Stimulated activated CD8-positive, alpha-beta memory T cell treated with anti-CD3 and anti-CD28 coated beads, Interleukin-15, amount 100 ng/mL, for 48 hours (primary cell): ENCODE data around the gene RSPH9.

Experiments
- DNase-seq, 2 donors: peaks; one replicate each; pipeline ENCODE4 v3.0.0-alpha.2; 2020; ENCODE audit warnings: low read depth in 2 of 2

RSPH9 gene

DNA sequence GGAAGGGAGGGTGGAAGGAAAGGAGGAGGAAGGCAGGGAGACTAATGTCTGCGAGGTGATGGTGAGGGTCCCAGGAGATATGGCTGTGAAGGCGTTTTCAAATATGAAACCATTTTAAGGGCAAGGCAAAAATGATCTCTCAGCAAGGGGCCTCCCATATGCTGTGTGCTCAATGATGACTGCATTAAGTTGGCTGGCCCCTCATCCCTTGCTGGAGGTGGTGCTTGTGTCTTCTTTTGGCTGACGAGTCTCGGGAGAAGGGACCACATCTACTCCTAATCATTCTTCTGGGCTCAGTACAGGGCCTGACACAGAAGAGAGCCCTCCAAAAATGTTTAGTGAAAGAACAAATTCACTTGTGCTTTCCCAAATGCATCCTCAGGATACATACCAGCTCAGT lies 65.7 kb downstream of the RSPH9 start:
- no peak for DNase-seq

- no peak for DNase-seq
These were observed 67.7 kb downstream of the RSPH9 start for GRCh38 chr6:43712579-43712978.

- no peak for DNase-seq
These were observed 68.9 kb downstream of the RSPH9 start for GRCh38 chr6:43713643-43714310.

GRCh38 chr6:43714311-43715055 lies 69.6 kb downstream of the RSPH9 start:
- DNase-seq = no peak

- no peak for DNase-seq
These were observed 70.4 kb downstream of the RSPH9 start for GRCh38 chr6:43715056-43715788.

DNA sequence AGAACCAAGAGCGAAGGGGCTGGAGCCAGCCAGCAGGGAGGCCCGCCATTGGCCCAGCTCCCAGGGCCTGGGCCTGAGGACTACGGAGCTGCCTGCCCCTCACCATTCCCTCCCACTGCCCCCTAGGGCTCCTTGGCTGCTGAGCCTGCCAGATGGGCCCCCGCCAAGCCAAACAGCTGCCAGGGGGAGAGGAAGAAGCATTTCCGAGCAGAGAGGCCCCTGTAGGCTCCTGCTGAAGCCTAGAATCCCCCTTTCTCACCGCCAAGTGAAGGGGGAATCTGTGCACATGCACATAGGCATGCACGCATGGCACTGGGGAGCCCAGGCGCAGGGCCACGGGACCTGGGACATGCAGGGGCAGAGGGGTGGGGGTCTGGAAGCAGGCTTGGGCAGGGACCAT lies 71.3 kb downstream of the RSPH9 start:
- no peak for DNase-seq

- DNase-seq = no peak
These were observed 72.6 kb downstream of the RSPH9 start for GRCh38 chr6:43717389-43717788.

- no peak for DNase-seq
These were observed 73.0 kb downstream of the RSPH9 start for GRCh38 chr6:43717822-43718221.

- DNase-seq = no peak
These were observed 73.7 kb downstream of the RSPH9 start for GRCh38 chr6:43718387-43719105.

DNA sequence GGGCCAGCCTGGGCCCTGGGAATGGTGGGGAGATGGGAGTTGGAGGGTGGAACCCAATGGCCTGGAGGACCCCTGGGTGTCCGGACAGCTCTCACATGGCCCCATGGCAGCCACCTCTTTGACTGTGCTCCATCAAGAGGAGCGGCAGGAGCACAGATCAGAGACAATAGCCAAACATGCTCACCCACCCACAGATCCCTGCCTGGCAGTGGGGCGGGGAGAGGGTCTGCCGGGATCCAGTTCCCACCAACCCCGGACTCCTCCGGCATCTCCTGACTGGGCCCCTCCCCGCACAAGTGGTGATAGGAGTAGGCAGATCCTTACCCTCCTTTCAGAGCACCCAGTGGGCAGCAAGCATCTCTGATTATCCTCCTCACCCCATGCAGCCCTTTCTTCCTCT lies 74.7 kb downstream of the RSPH9 start:
- no peak for DNase-seq

DNA sequence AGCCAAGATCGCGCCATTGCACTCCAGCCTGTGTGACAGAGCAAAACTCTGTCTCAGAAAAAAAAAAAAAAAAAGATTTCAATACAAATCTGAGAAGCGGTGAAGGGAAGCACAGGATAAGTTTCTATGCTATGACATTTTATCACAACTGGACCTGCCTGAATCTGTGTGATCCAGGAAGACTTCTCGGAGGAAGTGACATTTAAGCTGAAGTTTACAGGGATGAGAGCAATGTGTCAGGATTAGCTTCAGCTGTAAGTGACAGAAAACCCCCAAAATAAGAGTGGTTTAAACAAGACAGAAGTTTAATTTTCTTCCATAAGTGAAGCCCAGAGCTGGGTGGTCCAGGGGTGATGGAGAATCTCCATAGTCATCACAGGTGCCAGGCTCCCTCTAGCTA lies 76.2 kb downstream of the RSPH9 start:
- DNase-seq = no peak
